SK-N-SH (cell line): Measurements from ENCODE around the gene PICALM.
A peak's percentile ranks its signal among the peaks of the same experiment; 100 is the strongest.

Experiments used
- EP300 ChIP-seq, 2 experiments: IDR thresholded peaks; 2 replicates each; pipeline versions ENCODE4 v1.4.0 to v1.6.1; 2012; ENCODE audit warnings: borderline replicate concordance in 1 of 2, low read depth in 1 of 2, low read length in 1 of 2
- GABPA ChIP-seq: IDR thresholded peaks from 2 replicates; pipeline ENCODE4 v1.4.0; 2012; ENCODE audit warnings: low read depth, mild to moderate bottlenecking
- GATA2 ChIP-seq: sonication (generic); formaldehyde crosslinking; IDR thresholded peaks from 2 replicates; pipeline ENCODE4 v1.5.0; 2020; ENCODE audit warnings: mild to moderate bottlenecking, missing genetic modification reagents
- MAX ChIP-seq: IDR thresholded peaks from 2 replicates; pipeline ENCODE4 v1.4.0; 2012; ENCODE audit warnings: low read depth
- MXI1 ChIP-seq: IDR thresholded peaks from 2 replicates; pipeline ENCODE4 v1.6.1; 2012; ENCODE audit warnings: mild to moderate bottlenecking, low read depth, low read length, improper control_type of control experiment
- POLR2AphosphoS5 ChIP-seq: IDR thresholded peaks from 2 replicates; pipeline ENCODE4 v1.6.1; 2012; ENCODE audit warnings: low read depth, low read length
- RAD21 ChIP-seq: IDR thresholded peaks from 2 replicates; pipeline ENCODE4 v1.6.1; 2012; ENCODE audit warnings: mild to moderate bottlenecking, low read length
- RFX5 ChIP-seq: IDR thresholded peaks from 2 replicates; pipeline ENCODE4 v1.6.1; 2012; ENCODE audit warnings: mild to moderate bottlenecking, improper control_type of control experiment, low read length
- SMC3 ChIP-seq: IDR thresholded peaks from 2 replicates; pipeline ENCODE4 v1.6.1; 2012; ENCODE audit warnings: low read depth, low read length, improper control_type of control experiment
- TEAD4 ChIP-seq: IDR thresholded peaks from 2 replicates; pipeline ENCODE4 v1.4.0; 2012; ENCODE audit warnings: mild to moderate bottlenecking, borderline replicate concordance; ENCODE audit not compliant: insufficient read depth
- YY1 ChIP-seq: IDR thresholded peaks from 2 replicates; pipeline ENCODE4 v1.4.0; 2012; ENCODE audit warnings: low read depth, mild to moderate bottlenecking
- ZBTB33 ChIP-seq: IDR thresholded peaks from 2 replicates; pipeline ENCODE4 v1.4.0; 2012; ENCODE audit warnings: low read depth, borderline replicate concordance
- TF ChIP-seq, protein P1 (sequence below): fragments of 200-600 bp; sonication (generic); IDR thresholded peaks from 2 replicates; pipeline ENCODE4 v1.6.1; 2017; ENCODE audit warnings: antibody characterized with exemption, mild to moderate bottlenecking, moderate library complexity
- TF ChIP-seq, protein P2 (sequence below): fragments of 150-350 bp; IDR thresholded peaks from 2 replicates; pipeline ENCODE4 v1.6.1; 2017; ENCODE audit warnings: antibody characterized with exemption, low read length, low read depth, borderline replicate concordance

GRCh38 chr11:86101493-86101892 is 32.6 kb upstream of the PICALM start:
- TF ChIP-seq MXI1, result no peak
- TF ChIP-seq EP300 (IDR thresholded peaks at IDR 0.05; ENCODE audit: borderline replicate concordance in 1 of 2, low read depth in 1 of 2, low read length in 1 of 2), result peak in 1 of 2 experiments; percentile 15; a peak in 1 of 4 replicates
- TF ChIP-seq GABPA, result no peak
- TF ChIP-seq, protein P1, sequence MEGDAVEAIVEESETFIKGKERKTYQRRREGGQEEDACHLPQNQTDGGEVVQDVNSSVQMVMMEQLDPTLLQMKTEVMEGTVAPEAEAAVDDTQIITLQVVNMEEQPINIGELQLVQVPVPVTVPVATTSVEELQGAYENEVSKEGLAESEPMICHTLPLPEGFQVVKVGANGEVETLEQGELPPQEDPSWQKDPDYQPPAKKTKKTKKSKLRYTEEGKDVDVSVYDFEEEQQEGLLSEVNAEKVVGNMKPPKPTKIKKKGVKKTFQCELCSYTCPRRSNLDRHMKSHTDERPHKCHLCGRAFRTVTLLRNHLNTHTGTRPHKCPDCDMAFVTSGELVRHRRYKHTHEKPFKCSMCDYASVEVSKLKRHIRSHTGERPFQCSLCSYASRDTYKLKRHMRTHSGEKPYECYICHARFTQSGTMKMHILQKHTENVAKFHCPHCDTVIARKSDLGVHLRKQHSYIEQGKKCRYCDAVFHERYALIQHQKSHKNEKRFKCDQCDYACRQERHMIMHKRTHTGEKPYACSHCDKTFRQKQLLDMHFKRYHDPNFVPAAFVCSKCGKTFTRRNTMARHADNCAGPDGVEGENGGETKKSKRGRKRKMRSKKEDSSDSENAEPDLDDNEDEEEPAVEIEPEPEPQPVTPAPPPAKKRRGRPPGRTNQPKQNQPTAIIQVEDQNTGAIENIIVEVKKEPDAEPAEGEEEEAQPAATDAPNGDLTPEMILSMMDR, result no peak
- TF ChIP-seq POLR2AphosphoS5, result no peak
- no peak for TF ChIP-seq TEAD4
- no peak for TF ChIP-seq GATA2 (CRISPR knock-in tag)
- no peak for TF ChIP-seq RFX5
- no peak for TF ChIP-seq YY1
- no peak for TF ChIP-seq ZBTB33
- TF ChIP-seq SMC3, result no peak
- TF ChIP-seq, protein P2, sequence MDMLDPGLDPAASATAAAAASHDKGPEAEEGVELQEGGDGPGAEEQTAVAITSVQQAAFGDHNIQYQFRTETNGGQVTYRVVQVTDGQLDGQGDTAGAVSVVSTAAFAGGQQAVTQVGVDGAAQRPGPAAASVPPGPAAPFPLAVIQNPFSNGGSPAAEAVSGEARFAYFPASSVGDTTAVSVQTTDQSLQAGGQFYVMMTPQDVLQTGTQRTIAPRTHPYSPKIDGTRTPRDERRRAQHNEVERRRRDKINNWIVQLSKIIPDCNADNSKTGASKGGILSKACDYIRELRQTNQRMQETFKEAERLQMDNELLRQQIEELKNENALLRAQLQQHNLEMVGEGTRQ, result no peak
- no peak for TF ChIP-seq RAD21
- TF ChIP-seq MAX, result no peak
